GM12875 (cell line): Measurements from ENCODE around the gene TLNRD1.

Experiments used
- H3K4me3 ChIP-seq: one replicate; pipeline ENCODE4 v1.5.1; 2011; ENCODE audit warnings: low read depth, low read length, control low read depth
- TF ChIP-seq, protein P1 (sequence below): IDR thresholded peaks from 2 replicates; pipeline ENCODE4 v1.5.1; 2011; ENCODE audit warnings: low read depth, mild to moderate bottlenecking, control low read depth, inconsistent platforms, low read length, moderate library complexity, borderline replicate concordance; ENCODE audit not compliant: insufficient read depth

Gene TLNRD1

GRCh38 chr15:81037952-81038743 lies 37.4 kb downstream of the TLNRD1 start:
- TF ChIP-seq, protein P1, sequence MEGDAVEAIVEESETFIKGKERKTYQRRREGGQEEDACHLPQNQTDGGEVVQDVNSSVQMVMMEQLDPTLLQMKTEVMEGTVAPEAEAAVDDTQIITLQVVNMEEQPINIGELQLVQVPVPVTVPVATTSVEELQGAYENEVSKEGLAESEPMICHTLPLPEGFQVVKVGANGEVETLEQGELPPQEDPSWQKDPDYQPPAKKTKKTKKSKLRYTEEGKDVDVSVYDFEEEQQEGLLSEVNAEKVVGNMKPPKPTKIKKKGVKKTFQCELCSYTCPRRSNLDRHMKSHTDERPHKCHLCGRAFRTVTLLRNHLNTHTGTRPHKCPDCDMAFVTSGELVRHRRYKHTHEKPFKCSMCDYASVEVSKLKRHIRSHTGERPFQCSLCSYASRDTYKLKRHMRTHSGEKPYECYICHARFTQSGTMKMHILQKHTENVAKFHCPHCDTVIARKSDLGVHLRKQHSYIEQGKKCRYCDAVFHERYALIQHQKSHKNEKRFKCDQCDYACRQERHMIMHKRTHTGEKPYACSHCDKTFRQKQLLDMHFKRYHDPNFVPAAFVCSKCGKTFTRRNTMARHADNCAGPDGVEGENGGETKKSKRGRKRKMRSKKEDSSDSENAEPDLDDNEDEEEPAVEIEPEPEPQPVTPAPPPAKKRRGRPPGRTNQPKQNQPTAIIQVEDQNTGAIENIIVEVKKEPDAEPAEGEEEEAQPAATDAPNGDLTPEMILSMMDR, result no peak
- no peak overlapping the region for H3K4me3 ChIP-seq

DNA sequence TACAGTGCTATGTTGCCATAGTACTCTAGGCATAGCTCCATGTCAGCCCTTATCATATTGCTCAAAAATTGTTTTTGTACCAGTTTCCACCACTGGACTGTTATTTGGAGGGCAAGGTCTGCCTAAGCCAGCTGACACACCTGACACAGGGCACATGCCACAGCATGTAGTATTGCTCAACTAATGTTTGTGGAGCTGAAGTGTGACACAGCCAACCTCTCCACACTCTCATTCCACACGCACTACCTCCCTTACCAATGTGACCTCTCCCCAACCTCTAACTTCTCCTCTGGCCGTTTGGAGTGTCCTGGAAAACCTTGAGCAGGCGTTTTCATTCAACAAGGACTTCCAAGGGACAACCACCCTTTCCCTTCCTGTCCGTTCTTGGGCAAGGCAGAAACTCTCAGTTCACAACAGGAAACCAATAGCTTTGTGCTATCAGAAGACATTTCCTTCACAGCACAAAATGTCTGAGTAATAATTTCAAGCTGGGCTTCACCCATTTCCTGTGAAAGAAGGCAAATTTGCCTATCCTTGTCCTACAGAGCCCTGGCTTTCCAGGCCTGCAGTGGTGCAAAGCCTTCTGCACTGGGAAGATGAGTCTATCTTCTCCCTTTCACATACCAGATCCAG lies 38.4 kb downstream of the TLNRD1 start:
- TF ChIP-seq, protein P1, result no peak
- peak overlapping the region; percentile 19 for H3K4me3 ChIP-seq

DNA sequence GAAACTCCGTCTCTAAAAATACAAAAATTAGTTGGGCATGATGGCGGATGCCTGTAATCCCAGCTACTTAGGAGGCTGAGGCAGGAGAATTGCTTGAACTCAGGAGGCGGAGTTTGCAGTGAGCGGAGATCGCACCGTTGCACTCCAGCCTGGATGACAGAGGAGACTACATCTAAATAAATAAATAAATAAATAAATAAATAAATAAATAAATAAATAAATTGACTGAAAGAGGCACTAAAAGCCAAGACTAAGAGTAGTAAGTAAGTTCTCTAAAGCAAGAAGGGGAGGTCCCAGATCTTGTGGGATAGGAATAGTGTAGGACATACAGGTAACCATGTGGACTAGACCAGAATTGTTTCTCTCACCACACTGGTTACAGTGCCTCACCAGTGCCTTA lies 40.0 kb downstream of the TLNRD1 start:
- no peak overlapping the region for H3K4me3 ChIP-seq
- TF ChIP-seq, protein P1, result no peak

DNA sequence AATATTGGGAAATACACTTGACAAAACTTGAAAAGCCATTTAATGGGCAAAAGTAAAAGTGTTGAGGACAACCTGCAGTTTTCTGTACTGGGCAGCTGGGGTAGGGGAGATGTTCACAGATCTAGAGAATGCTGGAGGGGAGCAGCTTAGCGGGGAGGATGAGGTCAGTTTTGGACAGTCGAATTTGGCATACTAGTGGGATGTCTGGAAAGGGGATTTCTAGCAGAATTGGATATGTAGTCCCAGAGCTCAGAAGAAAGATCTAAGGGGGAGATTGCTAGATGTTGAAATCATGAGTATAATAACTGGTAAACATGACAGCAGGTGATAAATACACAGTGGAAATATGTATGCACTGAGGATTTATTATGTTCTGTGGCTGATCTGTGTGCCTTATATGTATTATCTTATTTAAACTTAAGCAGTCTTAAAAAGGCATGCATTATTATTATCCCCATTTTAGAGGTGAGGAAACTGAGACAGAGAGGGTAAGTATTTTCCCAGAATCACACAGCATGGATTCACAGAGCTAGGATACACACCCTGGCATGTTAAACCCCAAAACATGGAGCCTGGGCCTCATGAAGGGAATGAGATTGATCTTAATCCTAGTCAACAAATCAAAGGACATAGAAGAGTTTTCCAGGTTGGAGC lies 42.7 kb downstream of the TLNRD1 start:
- no peak overlapping the region for H3K4me3 ChIP-seq
- TF ChIP-seq, protein P1, result no peak

DNA sequence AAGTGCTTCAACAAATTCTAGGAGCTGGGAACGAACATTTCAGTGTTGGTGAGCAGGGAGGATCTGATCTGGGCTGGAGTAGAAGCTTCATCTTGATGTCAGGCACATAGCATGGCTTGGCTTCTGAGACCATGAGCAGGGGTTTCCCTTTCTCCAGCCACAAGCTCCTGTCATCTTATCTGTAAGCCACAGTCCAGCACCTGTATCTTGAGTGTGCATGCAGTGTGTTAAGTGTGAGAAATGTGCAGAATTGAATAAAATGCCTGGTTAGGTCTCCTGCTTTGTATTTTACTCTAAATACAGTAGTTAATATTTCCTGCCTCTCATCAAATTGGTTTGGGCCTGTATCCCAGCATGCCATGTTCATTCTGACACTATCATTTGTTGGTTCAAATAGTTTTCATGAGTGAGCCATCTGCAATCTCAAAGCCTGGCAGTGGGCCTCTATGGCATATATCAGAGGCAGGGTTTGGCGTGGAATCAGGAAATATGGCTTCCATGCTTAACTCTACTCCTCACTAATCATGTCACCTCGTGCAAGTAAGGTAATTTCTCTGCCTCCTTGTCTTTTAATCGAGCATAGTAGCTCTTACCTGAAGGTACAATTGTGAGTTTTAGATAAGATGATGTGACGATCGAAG lies 43.3 kb downstream of the TLNRD1 start:
- no peak overlapping the region for H3K4me3 ChIP-seq
- TF ChIP-seq, protein P1, result no peak

DNA sequence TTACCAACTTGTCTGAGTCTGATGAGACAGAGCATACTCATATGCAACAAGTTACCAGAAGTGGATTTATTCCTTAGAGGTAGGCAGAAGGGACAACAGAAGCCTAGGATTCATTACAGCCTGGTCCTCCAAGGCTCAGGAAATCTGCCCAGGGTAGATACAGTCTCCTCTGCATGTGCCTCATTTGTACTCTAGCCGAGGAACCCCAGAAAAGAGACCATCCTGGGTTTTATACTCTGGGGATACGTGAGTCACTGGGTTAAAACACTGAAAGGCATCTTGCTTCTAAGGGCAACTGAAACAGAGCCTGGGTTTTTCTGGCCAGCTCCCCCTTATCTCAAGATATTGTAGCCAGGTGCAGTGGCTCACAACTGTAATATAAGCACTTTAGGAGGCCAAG lies 45.6 kb downstream of the TLNRD1 start:
- no peak overlapping the region for H3K4me3 ChIP-seq
- TF ChIP-seq, protein P1, result no peak
